A549 (cell line): ENCODE data around the gene METTL16. TPM values are rescaled to one million over a fixed set of nuclear protein-coding genes. Genes with fewer than 3 reads are reported as not detected.

Experiments used
- ATAC-seq, 2 experiments: fragments of 200-7000 bp in 1 of 2; fragments of >200 bp in 1 of 2; cut with Nextera tagmentation in 1 of 2; cut with Tn5 transposase in 1 of 2; 3 replicates each; pipeline versions ENCODE4 v1.8.0 to v1.9.1; 2018 to 2020; ENCODE audit warnings: mild to moderate bottlenecking in 1 of 2, moderate library complexity in 1 of 2
- CTCF ChIA-PET: fragments of 300-600 bp; sonication (Branson Sonifier 250); formaldehyde crosslinking; extraction: SDS; loops from one replicate; lab custom pipeline; 2021; ENCODE audit warnings: antibody characterized with exemption, inconsistent platforms; lab: Yijun Ruan, JAX
- POLR2A ChIA-PET: fragments of 350-600 bp; formaldehyde crosslinking; extraction: SDS; loops from one replicate; lab custom pipeline; 2021; ENCODE audit warnings: antibody characterized with exemption, inconsistent platforms; lab: Yijun Ruan, JAX
- DNase-seq, 2 experiments: peaks; one replicate each; pipeline versions ENCODE4 v3.0.0 to v3.0.0-alpha.2; 2011 to 2016; ENCODE audit warnings: low read depth in 1 of 2, low spot score in 1 of 2
- FAIRE-seq: peaks from 2 replicates; lab custom pipeline; 2011; peaks lifted over from hg19 to GRCh38; lab: Jason Lieb, UNC
- H3K27ac ChIP-seq, 2 experiments: fragments of >200 bp; sonication (Bioruptor Twin); formaldehyde crosslinking; 3 replicates each; pipeline ENCODE4 v1.5.1; 2016 to 2017
- H3K4me1 ChIP-seq: fragments of >200 bp; sonication (Bioruptor Twin); formaldehyde crosslinking; 3 replicates; pipeline ENCODE4 v1.6.1; 2016
- H3K4me2 ChIP-seq: fragments of >200 bp; sonication (Bioruptor Twin); formaldehyde crosslinking; 3 replicates; pipeline ENCODE4 v1.6.1; 2016
- H3K4me3 ChIP-seq: fragments of >200 bp; sonication (Bioruptor Twin); formaldehyde crosslinking; 3 replicates; pipeline ENCODE4 v1.5.1; 2016
- H3K9me3 ChIP-seq: fragments of >200 bp; sonication (Bioruptor Twin); formaldehyde crosslinking; 3 replicates; pipeline ENCODE4 v1.6.1; 2016
- ATOH8 ChIP-seq: fragments of 250-450 bp; sonication (Bioruptor Pico); IDR thresholded peaks from 2 replicates; pipeline ENCODE4 v1.5.0; 2020; ENCODE audit warnings: low read depth, mild to moderate bottlenecking, moderate library complexity
- BCL3 ChIP-seq: fragments of >200 bp; sonication (Bioruptor Twin); formaldehyde crosslinking; IDR thresholded peaks from 3 replicates; pipeline ENCODE4 v1.6.1; 2016
- BHLHE40 ChIP-seq: IDR thresholded peaks from 2 replicates; pipeline ENCODE4 v1.6.1; 2012; ENCODE audit warnings: low read depth, low read length, inconsistent platforms
- CBX8 ChIP-seq: fragments of 200-600 bp; sonication (generic); IDR thresholded peaks from 2 replicates; pipeline ENCODE4 v1.6.1; 2016
- CEBPB ChIP-seq, 2 experiments: fragments of >200 bp in 1 of 2; sonication (Bioruptor Twin) in 1 of 2; formaldehyde crosslinking in 1 of 2; IDR thresholded peaks; 2 replicates each; pipeline ENCODE4 v1.6.1; 2012 to 2016
- CTCF ChIP-seq: fragments of >200 bp; sonication (Bioruptor Twin); formaldehyde crosslinking; IDR thresholded peaks from 3 replicates; pipeline ENCODE4 v1.5.1; 2016
- EHMT2 ChIP-seq: fragments of 200-600 bp; sonication (generic); IDR thresholded peaks from 2 replicates; pipeline ENCODE4 v1.6.1; 2016; ENCODE audit warnings: antibody characterized with exemption, low read depth, mild to moderate bottlenecking, moderate library complexity
- FOXS1 ChIP-seq: fragments of 250-450 bp; sonication (Bioruptor Pico); IDR thresholded peaks from 2 replicates; pipeline ENCODE4 v1.5.0; 2020; ENCODE audit warnings: mild to moderate bottlenecking, moderate library complexity
- GATA3 ChIP-seq: IDR thresholded peaks from 2 replicates; pipeline ENCODE4 v1.6.1; 2012; ENCODE audit warnings: borderline replicate concordance
- HDAC2 ChIP-seq: fragments of 200-600 bp; sonication (generic); IDR thresholded peaks from 2 replicates; pipeline ENCODE4 v1.6.1; 2016
- HES2 ChIP-seq: fragments of >200 bp; sonication (Bioruptor Twin); formaldehyde crosslinking; IDR thresholded peaks from 2 replicates; pipeline ENCODE4 v1.6.1; 2016
- HEYL ChIP-seq: fragments of 250-450 bp; sonication (Bioruptor Pico); IDR thresholded peaks from 2 replicates; pipeline ENCODE4 v1.8.0; 2021; ENCODE audit warnings: mild to moderate bottlenecking, moderate library complexity
- HOXA7 ChIP-seq: fragments of 250-450 bp; sonication (Bioruptor Pico); IDR thresholded peaks from 2 replicates; pipeline ENCODE4 v1.5.0; 2020; ENCODE audit warnings: mild to moderate bottlenecking, moderate library complexity
- HOXB13 ChIP-seq: fragments of 250-450 bp; sonication (Bioruptor Pico); IDR thresholded peaks from 2 replicates; pipeline ENCODE4 v1.5.0; 2020; ENCODE audit warnings: low read depth, mild to moderate bottlenecking, moderate library complexity
- HOXB5 ChIP-seq: fragments of 250-450 bp; sonication (Bioruptor Pico); IDR thresholded peaks from 2 replicates; pipeline ENCODE4 v1.5.0; 2020; ENCODE audit warnings: mild to moderate bottlenecking, moderate library complexity
- JUN ChIP-seq, 2 experiments: fragments of >200 bp; sonication (Bioruptor Twin); formaldehyde crosslinking; IDR thresholded peaks; 2 replicates in 1 of 2; 3 replicates in 1 of 2; pipeline ENCODE4 v1.6.1; 2016 to 2017
- KDM1A ChIP-seq: fragments of 200-600 bp; sonication (generic); IDR thresholded peaks from 2 replicates; pipeline ENCODE4 v1.6.1; 2016; ENCODE audit warnings: low read depth, mild to moderate bottlenecking
- MAFK ChIP-seq: fragments of 450-650 bp; IDR thresholded peaks from 2 replicates; pipeline ENCODE4 v1.6.1; 2014; ENCODE audit not compliant: partially characterized antibody
- PBX3 ChIP-seq: IDR thresholded peaks from 2 replicates; pipeline ENCODE4 v1.6.1; 2012
- RNF2 ChIP-seq: fragments of 200-600 bp; sonication (generic); IDR thresholded peaks from 2 replicates; pipeline ENCODE4 v1.6.1; 2016; ENCODE audit warnings: low read depth, mild to moderate bottlenecking, antibody characterized with exemption, moderate library complexity, borderline replicate concordance
- SREBF2 ChIP-seq: fragments of 450-650 bp; IDR thresholded peaks from 2 replicates; pipeline ENCODE4 v1.6.1; 2014; ENCODE audit warnings: mild to moderate bottlenecking, moderate library complexity
- TFCP2L1 ChIP-seq: fragments of 250-450 bp; sonication (Bioruptor Pico); IDR thresholded peaks from 2 replicates; pipeline ENCODE4 v1.5.0; 2021; ENCODE audit warnings: mild to moderate bottlenecking
- USF2 ChIP-seq: fragments of 450-650 bp; IDR thresholded peaks from 2 replicates; pipeline ENCODE4 v1.6.1; 2014; ENCODE audit warnings: antibody characterized with exemption
- ZNF302 ChIP-seq: fragments of 250-450 bp; sonication (Bioruptor Pico); IDR thresholded peaks from 2 replicates; pipeline ENCODE4 v1.9.0; 2021; ENCODE audit warnings: inconsistent platforms, mild to moderate bottlenecking, moderate library complexity
- ZSCAN20 ChIP-seq: fragments of 250-450 bp; sonication (Bioruptor Pico); IDR thresholded peaks from 2 replicates; pipeline ENCODE4 v1.8.0; 2022; ENCODE audit warnings: mild to moderate bottlenecking, moderate library complexity
- WGBS: methylation state at CpG from one replicate; pipeline ENCODE4 v1.1.6; 2017; ENCODE audit errors: missing lambda C conversion rate; 5-methylcytosine and 5-hydroxymethylcytosine counted together
- polyA plus RNA-seq, 4 experiments: library from polyadenylated mRNA; depleted of rRNA in 3 of 4; stranded (reverse); fragments of >200 nt; fragmentation: RNase III in 1 of 4; extraction: RNeasy Plus Mini Kit Qiagen cat#74134 plus additional on column Dnase treatment in 1 of 4; gene quantifications; 2 replicates in 3 of 4; 3 replicates in 1 of 4; pipeline ENCODE4 v1.2.3, GENCODE V29; 2011 to 2017

Gene METTL16
- polyA plus RNA-seq, 2 of the 4 experiments (the other 2 are of a cell fraction) = 26.5 to 58.0 TPM

- 88% methylated on average over 1 of the region's 1 CpG for WGBS
- TF ChIP-seq HOXA7 = no peak
- TF ChIP-seq HEYL (CRISPR knock-in tag) = no peak
- TF ChIP-seq TFCP2L1 = no peak
- TF ChIP-seq BCL3 = no peak
- TF ChIP-seq CBX8 = no peak
- TF ChIP-seq GATA3 = no peak
- no peak for TF ChIP-seq CTCF
- TF ChIP-seq HOXB13 (CRISPR knock-in tag) = no peak
- no peak for TF ChIP-seq RNF2
- no peak for TF ChIP-seq SREBF2
- no peak for TF ChIP-seq HOXB5
- no peak for TF ChIP-seq HDAC2
- no peak for TF ChIP-seq ZNF302 (CRISPR knock-in tag)
- no peak for TF ChIP-seq MAFK
- ChIA-PET POLR2A (no interaction called here), CTCF (interaction anchor here (0.6 to 1.5 kb wide), 3 partner anchors 13 to 585 kb away, joined by 3 to 4 read pairs (median 3); no protein-coding TSS in a partner anchor)
- ATAC-seq (no peak), DNase-seq (no peak), FAIRE-seq (peak; percentile 18)
- peaks cover 23% of the 10 kb centered on the region for H3K4me1 ChIP-seq
- H3K4me2 ChIP-seq = no peak overlapping the region
- no peak overlapping the region for H3K27ac ChIP-seq
- no peaks in the 10 kb centered on the region for H3K9me3 ChIP-seq
- H3K4me3 ChIP-seq = no peak overlapping the region
Measured at GRCh38 chr17:2483084-2483483, 28.6 kb downstream of the METTL16 start.

- H3K4me3 ChIP-seq = no peak overlapping the region
- FAIRE-seq (peak; percentile 36), DNase-seq (no peak), ATAC-seq (no peak)
- 87% methylated on average over 7 of the region's 7 CpGs for WGBS
- H3K4me1 ChIP-seq = peaks cover 23% of the 10 kb centered on the region
- no peak overlapping the region for H3K4me2 ChIP-seq
- no peaks in the 10 kb centered on the region for H3K9me3 ChIP-seq
- no peak overlapping the region for H3K27ac ChIP-seq
- TF ChIP-seq ATOH8 (CRISPR knock-in tag) (no peak), BHLHE40 (no peak), TFCP2L1 (no peak), ZSCAN20 (CRISPR knock-in tag) (no peak), SREBF2 (no peak), USF2 (no peak), HOXA7 (no peak), MAFK (no peak), PBX3 (no peak)
- POLR2A ChIA-PET = no interaction called here
- CTCF ChIA-PET = interaction anchor here (0.7 to 1.5 kb wide), 5 partner anchors 10 to 193 kb away, joined by 3 to 5 read pairs (median 4); no protein-coding TSS in a partner anchor
Measured at GRCh38 chr17:2482218-2482617, 29.5 kb downstream of the METTL16 start.

GRCh38 chr17:2481760-2482159 is 29.9 kb downstream of the METTL16 start:
- FAIRE-seq = no peak
- CTCF ChIA-PET = interaction anchor here (0.7 to 1.5 kb wide), 5 partner anchors 11 to 194 kb away, joined by 3 to 5 read pairs (median 4); no protein-coding TSS in a partner anchor
- DNase-seq = no peak

More at GRCh38 chr17:2481760-2482159, 29.9 kb downstream of the METTL16 start:
- Histone ChIP-seq H3K4me1 (peaks cover 23% of the 10 kb centered on the region), H3K4me2 (no peak overlapping the region), H3K9me3 (no peaks in the 10 kb centered on the region), H3K4me3 (no peak overlapping the region), H3K27ac (no peak overlapping the region)
- ATAC-seq = no peak
- 90% methylated on average over 2 of the region's 2 CpGs for WGBS
- no peak for TF ChIP-seq KDM1A
- no peak for TF ChIP-seq CEBPB (IDR thresholded peaks at IDR 0.05)
- no peak for TF ChIP-seq FOXS1
- no peak for TF ChIP-seq JUN (IDR thresholded peaks at IDR 0.05)
- TF ChIP-seq GATA3 = no peak
- TF ChIP-seq HES2 = no peak
- TF ChIP-seq EHMT2 = no peak
- POLR2A ChIA-PET = no interaction called here
